Subcutaneous abdominal adipose tissue (tissue), 5 donors: ENCODE data around the gene FAM43B.
"Not testable (repeated sequence)": the region's sequence is repeated elsewhere in the genome, so short reads cannot be mapped to it uniquely, and the experiment has no call there.

Experiments
- H3K27ac ChIP-seq: one replicate; pipeline ENCODE4 v1.7.0; 2013; ENCODE audit warnings: low read depth, mild to moderate bottlenecking, inconsistent platforms, low read length, moderate library complexity
- H3K27me3 ChIP-seq, 5 donors: one replicate each; pipeline ENCODE4 v1.7.0; 2013; ENCODE audit warnings: low read length in 5 of 5, inconsistent platforms in 1 of 5; ENCODE audit not compliant: control insufficient read depth in 5 of 5, insufficient read depth in 4 of 5
- H3K36me3 ChIP-seq, 5 donors: one replicate each; pipeline ENCODE4 v1.7.0; 2013; ENCODE audit warnings: low read length in 5 of 5; ENCODE audit not compliant: control insufficient read depth in 5 of 5, insufficient read depth in 5 of 5
- H3K4me1 ChIP-seq, 5 donors: one replicate each; pipeline ENCODE4 v1.7.0; 2013; ENCODE audit warnings: low read length in 5 of 5, mild to moderate bottlenecking in 3 of 5, moderate library complexity in 1 of 5; ENCODE audit not compliant: control insufficient read depth in 5 of 5, insufficient read depth in 5 of 5
- H3K4me3 ChIP-seq, 5 donors: one replicate each; pipeline ENCODE4 v1.7.0; 2013; ENCODE audit warnings: low read length in 5 of 5, low read depth in 1 of 5
- H3K9ac ChIP-seq, 5 donors: one replicate each; pipeline ENCODE4 v1.7.0; 2013; ENCODE audit warnings: low read length in 5 of 5, mild to moderate bottlenecking in 4 of 5, moderate library complexity in 3 of 5
- H3K9me3 ChIP-seq, 5 donors: one replicate each; pipeline ENCODE4 v1.7.0; 2013; ENCODE audit warnings: low read length in 5 of 5; ENCODE audit not compliant: control insufficient read depth in 5 of 5
- donor health status: healthy.
- donor health status: healthy.
- donor health status: healthy.
- donor health status: healthy.
- donor health status: healthy.

The FAM43B gene

GRCh38 chr1:20551945-20552727 is at the start of gene FAM43B:
TSS of gene FAM43B (plus strand) at chr1:20552573. CDS start at chr1:20552974, 401 bp downstream.
- Histone ChIP-seq H3K36me3 (no peaks in the 10 kb centered on the region), H3K27ac (no peak within 1 kb of the TSS), H3K4me3 (peak within 1 kb of the TSS in 4 of 5 donors; percentile 47 to 58 (median 56)), H3K27me3 (peaks cover 31 to 49% (median 44%) of the 10 kb centered on the region in 5 donors), H3K9ac (no peak within 1 kb of the TSS), H3K9me3 (no peaks in the 10 kb centered on the region), H3K4me1 (peaks cover 2 to 32% (median 26%) of the 10 kb centered on the region in 5 donors)

DNA sequence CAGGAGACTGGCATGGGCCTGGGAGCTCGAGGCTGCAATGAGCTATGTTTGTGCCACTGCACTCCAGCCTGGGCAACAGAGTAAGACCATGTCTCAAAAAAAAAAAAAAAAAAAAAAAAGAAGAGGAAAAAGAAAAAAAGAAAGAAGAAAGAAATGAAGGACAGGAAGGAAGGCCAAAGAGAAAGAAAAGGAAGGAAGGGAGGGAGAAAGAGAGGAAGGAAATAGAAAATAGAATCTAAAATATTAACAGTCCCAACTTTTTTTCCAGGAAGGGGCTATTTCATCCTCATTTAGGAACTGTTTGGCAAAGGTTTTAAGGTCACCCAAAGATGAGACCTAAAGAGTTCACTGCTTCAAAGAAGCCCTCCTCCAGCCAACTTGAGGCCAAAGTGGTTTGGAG is 46.9 kb upstream of the FAM43B start:
- H3K27me3 ChIP-seq, result no peaks in the 10 kb centered on the region
- H3K9me3 ChIP-seq, result no peaks in the 10 kb centered on the region
- no peak overlapping the region for H3K9ac ChIP-seq
- no peak overlapping the region for H3K27ac ChIP-seq
- H3K4me1 ChIP-seq, result peaks cover 2 to 35% (median 24%) of the 10 kb centered on the region in 5 donors
- H3K4me3 ChIP-seq, result no peak overlapping the region
- H3K36me3 ChIP-seq, result peaks cover 9 to 25% (median 23%) of the 10 kb centered on the region in 5 donors

DNA sequence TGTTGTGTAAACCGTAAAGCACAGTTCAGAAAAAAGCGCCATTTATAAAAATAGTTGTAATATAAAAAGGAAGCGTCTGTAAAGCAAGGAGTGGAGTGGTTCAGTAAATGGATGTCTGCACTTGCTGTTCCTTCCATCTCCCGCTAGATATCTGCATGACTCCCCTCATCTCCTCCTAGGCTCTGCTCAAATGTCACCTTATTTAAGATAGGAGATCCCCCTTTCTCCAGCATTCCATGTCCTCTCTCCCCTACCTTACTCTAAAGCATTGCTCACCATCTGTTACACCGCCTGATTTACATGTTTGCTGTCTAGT is 45.2 kb upstream of the FAM43B start:
- peak overlapping the region; percentile 12 to 99 (median 93) for H3K9ac ChIP-seq
- peaks cover 2 to 35% (median 24%) of the 10 kb centered on the region in 5 donors for H3K4me1 ChIP-seq
- peaks cover 3 to 8% (median 6%) of the 10 kb centered on the region in 5 donors for H3K36me3 ChIP-seq
- peak overlapping the region; percentile 91 to 99 (median 94) for H3K4me3 ChIP-seq
- no peaks in the 10 kb centered on the region for H3K9me3 ChIP-seq
- peak overlapping the region; percentile 86 for H3K27ac ChIP-seq
- H3K27me3 ChIP-seq, result peaks cover 0 to 5% (median 0%) of the 10 kb centered on the region in 5 donors

- Histone ChIP-seq H3K27me3 (peaks cover 0 to 6% (median 0%) of the 10 kb centered on the region in 5 donors), H3K4me3 (peak within 1 kb of the TSS; percentile 91 to 99 (median 94)), H3K4me1 (peaks cover 2 to 35% (median 24%) of the 10 kb centered on the region in 5 donors), H3K27ac (peak within 1 kb of the TSS; percentile 86), H3K9me3 (no peaks in the 10 kb centered on the region), H3K36me3 (peaks cover 0 to 6% (median 3%) of the 10 kb centered on the region in 5 donors), H3K9ac (peak within 1 kb of the TSS; percentile 12 to 99 (median 93))
These were observed 44.6 kb upstream of the FAM43B start, which contains the start of gene MUL1 for GRCh38 chr1:20507564-20508410. TSS of gene MUL1 (minus strand) at chr1:20508151. CDS start at chr1:20508024, 127 bp downstream.

DNA sequence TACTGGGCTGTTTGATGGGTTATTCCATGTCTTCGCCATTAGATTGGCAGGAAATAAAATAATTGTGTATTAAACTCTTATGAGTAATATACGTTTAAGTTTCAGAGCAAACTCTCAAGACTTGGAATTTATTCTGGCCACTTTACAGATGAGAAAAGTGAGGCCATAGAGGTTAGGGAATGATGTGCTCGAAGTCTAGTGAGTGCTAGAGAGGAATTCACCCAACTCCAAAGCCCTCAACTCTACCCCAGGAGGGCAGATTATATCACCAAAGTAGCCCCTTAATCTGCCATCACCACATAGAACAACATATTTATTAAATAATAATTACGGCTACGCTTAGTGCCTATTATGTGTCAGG is 44.0 kb upstream of the FAM43B start:
- Histone ChIP-seq H3K36me3 (peaks cover 0 to 5% (median 0%) of the 10 kb centered on the region in 5 donors), H3K9ac (peak overlapping the region in 4 of 5 donors; percentile 91 to 99 (median 94)), H3K9me3 (no peaks in the 10 kb centered on the region), H3K4me1 (peaks cover 2 to 35% (median 24%) of the 10 kb centered on the region in 5 donors), H3K27me3 (peaks cover 0 to 6% (median 3%) of the 10 kb centered on the region in 5 donors), H3K4me3 (peak overlapping the region; percentile 81 to 99 (median 94)), H3K27ac (peak overlapping the region; percentile 86)

DNA sequence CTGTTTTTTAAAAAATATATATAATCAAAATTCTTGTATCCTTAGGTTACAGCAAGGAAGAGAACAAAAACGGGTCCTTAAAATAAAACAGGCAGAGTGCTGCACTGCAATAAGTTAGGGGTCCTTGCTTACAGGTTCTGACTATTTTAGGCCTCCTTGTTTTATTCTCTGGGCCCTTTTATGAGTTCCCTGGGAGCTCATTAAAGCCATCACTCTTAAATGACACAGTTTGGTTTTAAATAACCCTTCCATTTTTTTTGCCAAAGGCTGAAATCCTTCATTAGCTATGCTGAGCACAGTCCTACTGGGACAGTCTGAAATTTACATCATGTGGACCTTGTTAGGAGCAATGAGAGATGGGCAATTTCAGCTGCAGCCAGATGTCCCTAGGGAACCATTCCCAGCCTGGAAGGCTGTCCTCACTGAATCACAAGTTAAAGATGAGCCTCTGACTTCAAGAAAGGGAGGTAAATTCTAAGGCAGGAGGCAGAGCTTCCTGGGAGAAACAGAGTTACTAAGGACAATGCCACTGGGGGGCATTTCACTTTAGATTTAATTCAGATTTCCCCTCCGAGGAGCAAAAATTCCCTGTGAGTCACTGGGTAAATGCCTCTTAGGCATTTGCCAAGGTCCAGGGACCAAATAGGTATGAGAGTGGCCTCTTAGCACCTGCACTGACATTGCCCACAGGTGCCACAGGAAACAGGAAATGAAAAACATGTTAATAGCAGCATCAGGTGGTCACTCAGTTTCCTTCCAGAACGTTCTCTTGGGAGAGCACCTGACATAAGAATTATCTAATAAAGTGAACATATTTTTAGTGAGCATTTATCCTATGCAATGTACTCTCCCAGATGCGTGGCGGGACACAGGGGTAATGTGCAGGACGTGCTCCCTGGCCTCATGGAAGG is 40.6 kb upstream of the FAM43B start:
- Histone ChIP-seq H3K36me3 (no peaks in the 10 kb centered on the region), H3K27ac (no peak overlapping the region), H3K9ac (no peak overlapping the region), H3K9me3 (no peaks in the 10 kb centered on the region), H3K4me3 (no peak overlapping the region), H3K4me1 (peaks cover 2 to 17% (median 14%) of the 10 kb centered on the region in 5 donors), H3K27me3 (peaks cover 0 to 6% (median 3%) of the 10 kb centered on the region in 5 donors)

DNA sequence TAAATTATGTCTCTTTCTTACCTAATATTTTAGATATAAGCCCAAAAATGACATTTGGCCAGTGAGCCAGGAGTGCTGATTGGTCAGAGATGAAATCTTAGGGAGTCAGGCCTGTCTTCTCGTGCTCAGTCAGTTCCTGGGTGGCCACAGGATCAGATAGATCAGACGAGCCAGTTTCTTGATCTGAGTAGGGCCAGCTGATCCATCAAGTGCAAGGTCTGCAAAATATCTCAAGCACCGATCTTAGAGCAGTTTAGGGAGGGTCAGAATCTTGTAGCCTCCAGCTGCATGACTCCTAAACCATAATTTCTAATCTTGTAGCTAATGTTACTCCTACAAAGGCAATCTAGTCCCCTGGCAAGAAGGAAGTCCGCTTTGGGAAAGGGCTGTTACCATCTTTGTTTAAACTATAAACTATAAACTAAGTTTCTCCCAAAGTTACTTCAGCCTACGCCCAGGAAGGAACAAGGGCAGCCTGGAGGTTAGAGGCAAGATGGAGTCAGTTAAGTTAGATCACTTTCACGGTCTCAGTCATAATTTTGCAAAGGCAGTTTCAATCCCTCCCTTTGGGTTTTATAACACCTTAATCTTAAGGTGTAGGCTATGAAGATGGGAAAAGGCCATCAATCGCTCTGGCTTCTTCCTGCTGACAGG is 32.6 kb upstream of the FAM43B start:
- H3K4me3 ChIP-seq, H3K9me3 ChIP-seq, H3K9ac ChIP-seq, H3K27ac ChIP-seq, H3K27me3 ChIP-seq, H3K4me1 ChIP-seq, H3K36me3 ChIP-seq: not testable (repeated sequence)

DNA sequence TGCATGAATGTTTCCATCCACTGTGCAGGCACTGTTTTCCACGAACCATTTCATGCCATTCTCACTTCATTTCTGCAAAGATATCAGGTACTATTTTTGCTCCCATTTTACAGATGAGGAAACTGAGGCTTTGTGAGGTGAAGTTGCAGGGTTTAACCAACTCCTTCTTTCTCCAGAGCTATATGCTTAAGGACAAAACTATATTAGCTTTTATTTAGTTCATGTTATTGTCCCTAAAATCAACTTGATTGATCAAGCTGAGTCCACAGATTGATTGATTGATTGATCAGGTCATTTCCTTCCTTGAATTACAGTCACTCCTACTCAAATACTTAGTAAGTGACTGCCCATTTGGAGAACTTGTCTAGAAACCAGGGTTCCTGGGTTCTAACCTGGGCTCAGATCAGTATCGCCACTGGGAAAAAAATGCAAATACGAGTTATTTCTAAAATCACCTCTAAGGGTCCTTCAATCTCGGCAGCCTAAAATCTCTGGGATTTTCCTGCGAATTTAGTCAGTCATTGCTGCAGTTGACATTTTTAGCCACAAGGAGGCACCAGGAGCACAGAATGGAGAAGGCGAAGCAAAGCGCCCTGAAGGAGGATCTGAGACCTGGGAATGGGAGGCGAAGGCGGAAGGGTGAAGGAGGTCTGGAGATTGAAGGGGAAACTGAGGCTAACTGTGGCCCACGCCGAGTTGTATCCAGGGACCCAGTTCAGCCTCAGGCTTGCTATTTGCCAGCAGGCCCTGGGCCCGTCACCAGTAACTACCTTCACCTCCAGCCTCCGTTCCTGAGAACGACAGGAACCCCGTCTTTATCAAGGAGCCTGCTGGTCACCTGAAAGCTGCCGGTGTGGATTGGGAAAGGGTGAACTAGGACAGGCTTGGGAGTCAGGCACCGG is 30.2 kb upstream of the FAM43B start:
- peak overlapping the region in 3 of 5 donors; percentile 33 to 61 (median 44) for H3K4me3 ChIP-seq
- H3K36me3 ChIP-seq, result no peaks in the 10 kb centered on the region
- H3K27me3 ChIP-seq, result peaks cover 0 to 13% (median 2%) of the 10 kb centered on the region in 5 donors
- H3K9ac ChIP-seq, result peak overlapping the region in 1 of 5 donors; percentile 64
- no peaks in the 10 kb centered on the region for H3K9me3 ChIP-seq
- H3K27ac ChIP-seq, result no peak overlapping the region
- H3K4me1 ChIP-seq, result peaks cover 0 to 7% (median 3%) of the 10 kb centered on the region in 5 donors
